Skeletal muscle satellite cell (primary cell): Measurements from ENCODE around the gene FBXL13.
"Not testable (repeated sequence)": the region's sequence is repeated elsewhere in the genome, so short reads cannot be mapped to it uniquely, and the experiment has no call there.

Experiments used
- H3K27me3 ChIP-seq: 2 replicates; pipeline ENCODE4 v1.7.0; 2013; ENCODE audit warnings: low read length; ENCODE audit not compliant: control insufficient read depth, insufficient read depth
- H3K36me3 ChIP-seq: 2 replicates; pipeline ENCODE4 v1.7.0; 2013; ENCODE audit warnings: mild to moderate bottlenecking, control low read depth, low read length; ENCODE audit not compliant: insufficient read depth
- H3K4me1 ChIP-seq: 2 replicates; pipeline ENCODE4 v1.7.0; 2013; ENCODE audit warnings: low read length; ENCODE audit not compliant: control insufficient read depth, insufficient read depth
- H3K4me2 ChIP-seq: 2 replicates; pipeline ENCODE4 v1.7.0; 2013; ENCODE audit warnings: mild to moderate bottlenecking, low read length
- H3K4me3 ChIP-seq: 2 replicates; pipeline ENCODE4 v1.7.0; 2013; ENCODE audit warnings: low read length
- H3K9ac ChIP-seq: 2 replicates; pipeline ENCODE4 v1.7.0; 2013; ENCODE audit warnings: mild to moderate bottlenecking, low read depth, low read length, moderate library complexity
- H3K9me3 ChIP-seq: replicated peaks from 2 replicates; pipeline ENCODE4 v1.7.0; 2013; ENCODE audit warnings: mild to moderate bottlenecking, control low read depth, low read length

FBXL13 gene

GRCh38 chr7:102903576-102903975 lies 171.0 kb downstream of the FBXL13 start:
- not testable (repeated sequence) for H3K4me1 ChIP-seq, H3K27me3 ChIP-seq

DNA sequence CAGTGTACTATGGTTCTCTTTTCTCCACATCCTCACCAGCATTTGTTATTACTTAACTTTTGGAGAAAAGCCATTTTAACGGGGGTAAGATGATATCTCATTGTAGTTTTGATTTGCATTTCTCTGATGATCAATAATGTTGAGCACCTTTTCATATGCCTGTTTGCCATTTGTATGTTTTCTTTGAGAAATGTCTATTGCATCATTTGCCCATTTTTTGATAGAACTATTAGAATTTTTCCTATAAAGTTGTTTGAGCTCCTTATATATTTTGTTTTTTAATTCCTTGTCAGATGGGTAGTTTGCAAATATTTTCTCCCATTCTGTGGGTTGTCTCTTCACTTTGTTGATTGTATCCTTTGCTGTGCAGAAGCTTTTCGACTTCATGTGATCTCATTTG lies 172.5 kb downstream of the FBXL13 start:
- not testable (repeated sequence) for H3K4me2 ChIP-seq

More at GRCh38 chr7:102903576-102903975, 171.0 kb downstream of the FBXL13 start:
- not testable (repeated sequence) for H3K36me3 ChIP-seq, H3K9me3 ChIP-seq, H3K9ac ChIP-seq, H3K4me3 ChIP-seq, H3K4me2 ChIP-seq

DNA sequence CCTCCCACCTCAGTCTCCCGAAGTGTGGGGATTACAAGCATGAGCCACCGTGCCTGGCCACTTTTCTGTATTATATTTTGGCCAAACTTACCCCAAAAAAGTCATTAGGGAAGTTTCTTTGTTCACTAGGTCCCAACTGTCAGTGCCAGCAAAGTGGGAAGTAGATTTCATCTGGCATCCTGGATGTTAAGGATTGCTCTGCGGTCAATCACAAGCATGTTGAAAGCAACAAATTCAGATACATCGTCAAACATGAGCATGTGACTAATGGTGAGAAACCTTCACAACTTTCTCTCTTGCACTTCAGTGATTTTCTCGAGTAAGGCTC lies 176.1 kb downstream of the FBXL13 start:
- Histone ChIP-seq H3K9me3 (no peaks in the 10 kb centered on the region), H3K4me1 (peaks cover 12% of the 10 kb centered on the region), H3K4me2 (no peak overlapping the region), H3K36me3 (no peaks in the 10 kb centered on the region), H3K27me3 (no peaks in the 10 kb centered on the region), H3K4me3 (no peak overlapping the region), H3K9ac (no peak overlapping the region)

More for the DNA sequence above, 172.5 kb downstream of the FBXL13 start:
- H3K4me1 ChIP-seq, H3K4me3 ChIP-seq, H3K9me3 ChIP-seq, H3K27me3 ChIP-seq, H3K9ac ChIP-seq, H3K36me3 ChIP-seq: not testable (repeated sequence)

- H3K9ac ChIP-seq = no peak overlapping the region
- H3K9me3 ChIP-seq = no peaks in the 10 kb centered on the region
- no peaks in the 10 kb centered on the region for H3K36me3 ChIP-seq
- H3K4me3 ChIP-seq = no peak overlapping the region
- H3K4me2 ChIP-seq = no peak overlapping the region
- H3K27me3 ChIP-seq = no peaks in the 10 kb centered on the region
- peaks cover 16% of the 10 kb centered on the region for H3K4me1 ChIP-seq
These were observed 176.6 kb downstream of the FBXL13 start for GRCh38 chr7:102897856-102898531.

- Histone ChIP-seq H3K9me3 (no peaks in the 10 kb centered on the region), H3K4me3 (no peak overlapping the region), H3K4me2 (no peak overlapping the region), H3K27me3 (no peaks in the 10 kb centered on the region), H3K9ac (no peak overlapping the region), H3K4me1 (peaks cover 24% of the 10 kb centered on the region), H3K36me3 (no peaks in the 10 kb centered on the region)
These were observed 177.4 kb downstream of the FBXL13 start for GRCh38 chr7:102897211-102897631.

GRCh38 chr7:102896585-102896984 lies 178.0 kb downstream of the FBXL13 start:
- Histone ChIP-seq H3K4me3 (no peak overlapping the region), H3K4me2 (no peak overlapping the region), H3K9ac (no peak overlapping the region), H3K36me3 (no peaks in the 10 kb centered on the region), H3K27me3 (no peaks in the 10 kb centered on the region), H3K4me1 (peaks cover 30% of the 10 kb centered on the region), H3K9me3 (no peaks in the 10 kb centered on the region)

DNA sequence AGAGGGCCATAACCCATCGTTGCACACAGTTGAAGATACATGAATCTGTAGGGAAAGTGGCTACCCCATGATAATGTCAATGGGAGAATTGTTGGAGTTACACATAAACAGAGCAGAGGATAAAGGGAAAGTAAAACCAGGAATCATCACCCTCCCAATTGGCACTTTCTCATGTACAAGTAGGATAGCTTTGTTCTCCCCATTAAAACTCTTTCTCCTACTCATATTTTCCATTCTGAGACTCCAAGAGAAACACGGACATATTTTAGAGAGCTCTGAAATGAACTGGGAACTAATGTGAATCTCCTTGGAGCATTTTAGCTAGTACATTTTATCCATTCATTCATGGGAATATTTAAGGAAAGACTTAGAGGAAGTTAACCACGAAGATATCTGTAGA lies 179.0 kb downstream of the FBXL13 start:
- no peak overlapping the region for H3K4me2 ChIP-seq
- peaks cover 40% of the 10 kb centered on the region for H3K4me1 ChIP-seq
- H3K4me3 ChIP-seq = no peak overlapping the region
- no peaks in the 10 kb centered on the region for H3K27me3 ChIP-seq
- no peak overlapping the region for H3K9ac ChIP-seq
- H3K9me3 ChIP-seq = no peaks in the 10 kb centered on the region
- no peaks in the 10 kb centered on the region for H3K36me3 ChIP-seq

GRCh38 chr7:102892631-102893278 lies 181.8 kb downstream of the FBXL13 start:
- H3K36me3 ChIP-seq = no peaks in the 10 kb centered on the region
- H3K27me3 ChIP-seq = no peaks in the 10 kb centered on the region
- H3K9ac ChIP-seq = peak overlapping the region; percentile 75

GRCh38 chr7:102891693-102892261 lies 182.8 kb downstream of the FBXL13 start:
- peak overlapping the region; percentile 61 for H3K4me2 ChIP-seq
- H3K4me3 ChIP-seq = peak overlapping the region; percentile 30
- H3K9ac ChIP-seq = peak overlapping the region; percentile 75
- H3K36me3 ChIP-seq = no peaks in the 10 kb centered on the region
- peaks cover 44% of the 10 kb centered on the region for H3K4me1 ChIP-seq
- H3K27me3 ChIP-seq = no peaks in the 10 kb centered on the region
- no peaks in the 10 kb centered on the region for H3K9me3 ChIP-seq

More at GRCh38 chr7:102892631-102893278, 181.8 kb downstream of the FBXL13 start:
- peak overlapping the region; percentile 61 for H3K4me2 ChIP-seq
- no peak overlapping the region for H3K4me3 ChIP-seq
- peaks cover 51% of the 10 kb centered on the region for H3K4me1 ChIP-seq
- H3K9me3 ChIP-seq = no peaks in the 10 kb centered on the region

GRCh38 chr7:102890971-102891692 lies 183.5 kb downstream of the FBXL13 start:
- H3K4me1 ChIP-seq = peaks cover 44% of the 10 kb centered on the region
- peak overlapping the region; percentile 37 for H3K4me3 ChIP-seq
- H3K9me3 ChIP-seq = no peaks in the 10 kb centered on the region
- H3K4me2 ChIP-seq = peak overlapping the region; percentile 61
- H3K36me3 ChIP-seq = no peaks in the 10 kb centered on the region
- no peaks in the 10 kb centered on the region for H3K27me3 ChIP-seq
- peak overlapping the region; percentile 75 for H3K9ac ChIP-seq

GRCh38 chr7:102890292-102890970 lies 184.2 kb downstream of the FBXL13 start:
- H3K4me2 ChIP-seq = peak overlapping the region; percentile 61
- H3K4me1 ChIP-seq = peaks cover 44% of the 10 kb centered on the region
- no peaks in the 10 kb centered on the region for H3K9me3 ChIP-seq
- no peak overlapping the region for H3K4me3 ChIP-seq
- no peaks in the 10 kb centered on the region for H3K27me3 ChIP-seq
- H3K9ac ChIP-seq = peak overlapping the region; percentile 75
- no peaks in the 10 kb centered on the region for H3K36me3 ChIP-seq
